Small intestine (tissue), 7 donors: ENCODE data around the gene ATRIP. TPM values are rescaled to one million over a fixed set of nuclear protein-coding genes. Genes with fewer than 3 reads are reported as not detected.

Experiments
- DNase-seq, 2 donors: peaks; one replicate each; pipeline versions ENCODE4 v3.0.0 to v3.0.0-alpha.2; 2013
- FAIRE-seq: peaks from 2 replicates; lab custom pipeline; 2012; peaks lifted over from hg19 to GRCh38; lab: Jason Lieb, UNC
- H3K27ac ChIP-seq, 3 donors: one replicate each; pipeline ENCODE4 v1.5.1; 2013; ENCODE audit warnings: low read length in 2 of 3, mild to moderate bottlenecking in 2 of 3, control low read depth in 1 of 3, inconsistent platforms in 1 of 3, low read depth in 1 of 3, moderate library complexity in 1 of 3
- H3K27me3 ChIP-seq, 3 donors: one replicate each; pipeline ENCODE4 v1.6.1; 2013; ENCODE audit warnings: low read length in 3 of 3, inconsistent platforms in 1 of 3; ENCODE audit not compliant: control insufficient read depth in 3 of 3, insufficient read depth in 3 of 3
- H3K36me3 ChIP-seq, 3 donors: one replicate each; pipeline ENCODE4 v1.6.1; 2013; ENCODE audit warnings: low read length in 3 of 3, inconsistent platforms in 1 of 3, low read depth in 1 of 3, mild to moderate bottlenecking in 1 of 3, moderate library complexity in 1 of 3; ENCODE audit not compliant: control insufficient read depth in 3 of 3, insufficient read depth in 2 of 3
- H3K4me1 ChIP-seq, 3 donors: one replicate each; pipeline ENCODE4 v1.6.1; 2013; ENCODE audit warnings: low read length in 2 of 3, inconsistent platforms in 1 of 3, low read depth in 1 of 3, mild to moderate bottlenecking in 1 of 3, moderate library complexity in 1 of 3; ENCODE audit not compliant: control insufficient read depth in 3 of 3, insufficient read depth in 2 of 3
- H3K4me3 ChIP-seq, 3 donors: one replicate each; pipeline ENCODE4 v1.5.1; 2013; ENCODE audit warnings: low read length in 3 of 3, control low read depth in 1 of 3, inconsistent platforms in 1 of 3, low read depth in 1 of 3, mild to moderate bottlenecking in 1 of 3, moderate library complexity in 1 of 3
- H3K9me3 ChIP-seq, 2 donors: one replicate each; pipeline ENCODE4 v1.6.1; 2013; ENCODE audit warnings: low read depth in 1 of 2, low read length in 1 of 2; ENCODE audit not compliant: control insufficient read depth in 2 of 2, insufficient read depth in 1 of 2
- WGBS, 3 donors: extraction: QIAGEN DNeasy Blood & Tissue Kit; methylation state at CpG; one replicate each; pipeline ENCODE4 v1.1.7; 2013; 5-methylcytosine and 5-hydroxymethylcytosine counted together
- polyA plus RNA-seq, 4 donors: library from polyadenylated mRNA; stranded (reverse) in 3 of 4; unstranded in 1 of 4; fragments of 200-250 nt in 3 of 4; fragments of 120-200 nt in 1 of 4; gene quantifications; one replicate each; pipeline versions ENCODE4 v1.2.1 to v1.2.3, GENCODE V29; 2013
- donor health status: healthy with polysubstance abuse.
- donor health status: control.
- donor health status: control.
- donor health status: Bipolar disorder and iron deficiency.
- donor health status: healthy.

ATRIP gene
- polyA plus RNA-seq, 4 donors = 1.1 to 6.8 (median 3.2) TPM

- H3K27me3 ChIP-seq = no peaks in the 10 kb centered on the region
- WGBS, 3 donors = 84 to 87% (median 85%) methylated on average over 8 of the region's 8 CpGs
- no peaks in the 10 kb centered on the region for H3K4me1 ChIP-seq
- FAIRE-seq (no peak), DNase-seq (no peak)
- H3K9me3 ChIP-seq = no peaks in the 10 kb centered on the region
- peaks cover 3 to 100% (median 16%) of the 10 kb centered on the region in 3 donors for H3K36me3 ChIP-seq
- no peak overlapping the region for H3K27ac ChIP-seq
- no peak overlapping the region for H3K4me3 ChIP-seq
These were observed 33.5 kb upstream of the ATRIP start for GRCh38 chr3:48413086-48413485.

GRCh38 chr3:48413611-48414010 lies 32.9 kb upstream of the ATRIP start:
- no peak for FAIRE-seq

GRCh38 chr3:48414376-48415250 lies 31.9 kb upstream of the ATRIP start:
- Histone ChIP-seq H3K9me3 (no peaks in the 10 kb centered on the region), H3K36me3 (peaks cover 7 to 100% (median 14%) of the 10 kb centered on the region in 3 donors), H3K27ac (no peak overlapping the region), H3K4me3 (no peak overlapping the region), H3K4me1 (no peaks in the 10 kb centered on the region), H3K27me3 (no peaks in the 10 kb centered on the region)
- WGBS, 3 donors = 90 to 93% (median 90%) methylated on average over 25 of the region's 25 CpGs
- no peak for DNase-seq
- FAIRE-seq = no peak

More at GRCh38 chr3:48413611-48414010, 32.9 kb upstream of the ATRIP start:
- Histone ChIP-seq H3K36me3 (peaks cover 7 to 100% (median 15%) of the 10 kb centered on the region in 3 donors), H3K9me3 (no peaks in the 10 kb centered on the region), H3K27ac (no peak overlapping the region), H3K27me3 (no peaks in the 10 kb centered on the region), H3K4me3 (no peak overlapping the region), H3K4me1 (no peaks in the 10 kb centered on the region)
- DNase-seq = no peak
- 86 to 91% (median 88%) methylated on average over 14 of the region's 14 CpGs for WGBS, 3 donors

GRCh38 chr3:48415251-48415953 lies 31.1 kb upstream of the ATRIP start:
- FAIRE-seq (no peak), DNase-seq (no peak)
- Histone ChIP-seq H3K4me1 (no peaks in the 10 kb centered on the region), H3K27ac (no peak overlapping the region), H3K36me3 (peaks cover 10 to 100% (median 14%) of the 10 kb centered on the region in 3 donors), H3K9me3 (no peaks in the 10 kb centered on the region), H3K27me3 (no peaks in the 10 kb centered on the region), H3K4me3 (no peak overlapping the region)
- 93 to 97% (median 93%) methylated on average over 24 of the region's 24 CpGs for WGBS, 3 donors

GRCh38 chr3:48416091-48416505 lies 30.4 kb upstream of the ATRIP start:
- no peaks in the 10 kb centered on the region for H3K9me3 ChIP-seq
- no peaks in the 10 kb centered on the region for H3K4me1 ChIP-seq
- DNase-seq (no peak), FAIRE-seq (no peak)
- no peak overlapping the region for H3K4me3 ChIP-seq
- H3K27ac ChIP-seq = no peak overlapping the region
- 84 to 90% (median 86%) methylated on average over 8 to 14 of the region's 14 CpGs for WGBS, 3 donors
- H3K27me3 ChIP-seq = no peaks in the 10 kb centered on the region
- peaks cover 10 to 100% (median 12%) of the 10 kb centered on the region in 3 donors for H3K36me3 ChIP-seq

- DNase-seq (no peak), FAIRE-seq (no peak)
- H3K27me3 ChIP-seq = no peaks in the 10 kb centered on the region
- no peak overlapping the region for H3K27ac ChIP-seq
- no peak overlapping the region for H3K4me3 ChIP-seq
- H3K36me3 ChIP-seq = peaks cover 10 to 100% (median 12%) of the 10 kb centered on the region in 3 donors
- H3K9me3 ChIP-seq = no peaks in the 10 kb centered on the region
- 90 to 96% (median 91%) methylated on average over 4 of the region's 4 CpGs for WGBS, 3 donors
- H3K4me1 ChIP-seq = no peaks in the 10 kb centered on the region
These were observed 30.0 kb upstream of the ATRIP start for GRCh38 chr3:48416546-48416945.

- FAIRE-seq (no peak), DNase-seq (no peak)
- H3K4me3 ChIP-seq = no peak overlapping the region
- H3K27ac ChIP-seq = no peak overlapping the region
- H3K36me3 ChIP-seq = peaks cover 5 to 100% (median 10%) of the 10 kb centered on the region in 3 donors
- H3K9me3 ChIP-seq = no peaks in the 10 kb centered on the region
- H3K4me1 ChIP-seq = no peaks in the 10 kb centered on the region
- 84 to 94% (median 91%) methylated on average over 11 to 14 of the region's 14 CpGs for WGBS, 3 donors
- H3K27me3 ChIP-seq = no peaks in the 10 kb centered on the region
These were observed 28.9 kb upstream of the ATRIP start for GRCh38 chr3:48417529-48418108.

- Histone ChIP-seq H3K27ac (no peak overlapping the region), H3K36me3 (peaks cover 5 to 100% (median 10%) of the 10 kb centered on the region in 3 donors), H3K4me3 (no peak overlapping the region), H3K4me1 (no peaks in the 10 kb centered on the region), H3K27me3 (no peaks in the 10 kb centered on the region), H3K9me3 (no peaks in the 10 kb centered on the region)
- WGBS, 3 donors = 91 to 92% (median 91%) methylated on average over 15 to 17 of the region's 17 CpGs
- DNase-seq (no peak), FAIRE-seq (no peak)
These were observed 28.4 kb upstream of the ATRIP start for GRCh38 chr3:48418140-48418539.
